ENCODE results near the gene AKAP9.

- TF ChIP-seq POLR2A (IDR thresholded peaks at IDR 0.05; ENCODE audit: low read depth, low read length) (no peak), TAF1 (IDR thresholded peaks at IDR 0.05; ENCODE audit: borderline replicate concordance, low read depth, low read length) (no peak)
Observed at GRCh38 chr7:91910171-91910570, 30.5 kb upstream of the AKAP9 start.

Data from GM12892 (cell line).